HepG2 (cell line): Measurements from ENCODE around the gene IL1RAPL1.

Experiments
- CTCF ChIP-seq: sonication (generic); formaldehyde crosslinking; IDR thresholded peaks from 2 replicates; pipeline ENCODE4 v1.5.0; 2020; ENCODE audit warnings: mild to moderate bottlenecking, missing genetic modification reagents, moderate library complexity
- RAD21 ChIP-seq: fragments of 450-650 bp; formaldehyde crosslinking; IDR thresholded peaks from 2 replicates; pipeline ENCODE4 v1.5.0; 2020; ENCODE audit warnings: mild to moderate bottlenecking
- RELA ChIP-seq: sonication (generic); formaldehyde crosslinking; IDR thresholded peaks from 2 replicates; pipeline ENCODE4 v1.4.0; 2020; ENCODE audit warnings: missing genetic modification reagents
- RNF2 ChIP-seq: fragments of 450-650 bp; conservative IDR thresholded peaks from 2 replicates; pipeline ENCODE4 v1.6.1; 2016; ENCODE audit warnings: low read depth
- YEATS4 ChIP-seq: sonication (generic); formaldehyde crosslinking; IDR thresholded peaks from 2 replicates; pipeline ENCODE4 v1.4.0; 2020; ENCODE audit warnings: missing genetic modification reagents, borderline replicate concordance
- ZKSCAN8 ChIP-seq: IDR thresholded peaks from 2 replicates; pipeline ENCODE4 v1.6.1; 2016; ENCODE audit warnings: borderline replicate concordance, missing genetic modification reagents, missing compliant biosample characterization
- ZNF652 ChIP-seq: IDR thresholded peaks from 2 replicates; pipeline ENCODE4 v1.6.1; 2016; ENCODE audit warnings: low read depth, borderline replicate concordance
- ZSCAN29 ChIP-seq: sonication (generic); formaldehyde crosslinking; conservative IDR thresholded peaks from 2 replicates; pipeline ENCODE4 v1.4.0; 2020; ENCODE audit warnings: mild to moderate bottlenecking, missing genetic modification reagents

DNA sequence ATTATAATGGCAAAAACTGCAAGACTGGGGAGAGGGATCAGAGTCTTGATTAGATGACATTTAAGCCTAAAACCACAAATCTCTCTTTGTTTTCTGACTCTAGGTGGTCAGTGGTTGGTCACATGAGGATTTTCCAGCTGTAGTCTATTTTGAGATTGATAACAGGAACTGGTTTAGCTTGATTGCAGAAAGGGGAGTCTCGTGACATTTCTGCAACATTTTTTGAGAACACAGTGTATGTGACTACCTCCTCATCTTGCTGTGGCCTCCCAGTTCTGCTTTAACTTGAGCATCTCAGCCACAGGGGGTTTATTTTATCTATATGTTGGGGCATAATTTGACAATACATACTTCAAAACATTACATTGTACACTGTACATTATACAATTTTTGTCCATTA, 901.7 kb downstream of the IL1RAPL1 start:
- TF ChIP-seq RNF2 (no peak), ZSCAN29 (CRISPR knock-in tag) (no peak), CTCF (CRISPR knock-in tag) (no peak), ZKSCAN8 (no peak), ZNF652 (CRISPR knock-in tag) (no peak), YEATS4 (no peak), RAD21 (CRISPR knock-in tag) (no peak), RELA (CRISPR knock-in tag) (no peak)
